OCI-LY1 (cell line): ENCODE results near the gene CAMP.

Source experiments
- H2AFZ ChIP-seq: fragments of 200-600 bp; sonication (generic), shearing (Covaris generic); 2 replicates; pipeline ENCODE4 v1.6.0; 2014; ENCODE audit warnings: antibody characterized with exemption, mild to moderate bottlenecking, low read length
- H3F3A ChIP-seq: fragments of 200-600 bp; sonication (generic), shearing (Covaris generic); 2 replicates; pipeline ENCODE4 v1.6.0; 2014; ENCODE audit warnings: mild to moderate bottlenecking, antibody characterized with exemption, low read length, moderate library complexity; ENCODE audit not compliant: insufficient read depth
- H3K27ac ChIP-seq: fragments of 200-600 bp; sonication (generic); 2 replicates; pipeline ENCODE4 v1.5.1; 2014; ENCODE audit warnings: low read length, mixed run types, mild to moderate bottlenecking, low read depth; ENCODE audit not compliant: poor library complexity, severe bottlenecking
- H3K27me3 ChIP-seq: fragments of 200-600 bp; sonication (generic); 2 replicates; pipeline ENCODE4 v1.6.0; 2014; ENCODE audit warnings: antibody characterized with exemption, mild to moderate bottlenecking, low read length, moderate library complexity; ENCODE audit not compliant: insufficient read depth
- H3K36me3 ChIP-seq: fragments of 200-600 bp; sonication (generic); 2 replicates; pipeline ENCODE4 v1.6.1; 2014; ENCODE audit warnings: mild to moderate bottlenecking, antibody characterized with exemption, low read length, moderate library complexity, mixed read lengths; ENCODE audit not compliant: insufficient read depth
- H3K4me1 ChIP-seq: fragments of 200-600 bp; sonication (generic); 2 replicates; pipeline ENCODE4 v1.5.1; 2014; ENCODE audit warnings: mild to moderate bottlenecking, low read length, moderate library complexity; ENCODE audit not compliant: insufficient read depth, severe bottlenecking
- H3K4me2 ChIP-seq: fragments of 200-600 bp; sonication (generic), shearing (Covaris generic); 2 replicates; pipeline ENCODE4 v1.6.1; 2014; ENCODE audit warnings: low read length
- H3K4me3 ChIP-seq: fragments of 200-600 bp; sonication (generic); 2 replicates; pipeline ENCODE4 v1.5.1; 2014; ENCODE audit warnings: low read length, low read depth, mild to moderate bottlenecking, mixed read lengths; ENCODE audit not compliant: poor library complexity, severe bottlenecking
- H3K79me2 ChIP-seq: fragments of 200-600 bp; shearing (Covaris generic); 2 replicates; pipeline ENCODE4 v1.6.1; 2016; ENCODE audit warnings: mixed run types, low read length, mixed read lengths; ENCODE audit not compliant: insufficient read depth
- H3K9ac ChIP-seq: fragments of 200-600 bp; sonication (generic), shearing (Covaris generic); 2 replicates; pipeline ENCODE4 v1.6.1; 2014; ENCODE audit warnings: mild to moderate bottlenecking, low read length, mixed read lengths
- H3K9me2 ChIP-seq: fragments of 200-600 bp; sonication (generic), shearing (Covaris generic); 2 replicates; pipeline ENCODE4 v1.6.1; 2014; ENCODE audit warnings: low read depth, mild to moderate bottlenecking, low read length, mixed read lengths
- H3K9me3 ChIP-seq: fragments of 200-600 bp; shearing (Covaris generic); 2 replicates; pipeline ENCODE4 v1.6.1; 2014; ENCODE audit warnings: low read length, mixed read lengths
- H4K20me1 ChIP-seq: fragments of 200-600 bp; sonication (generic), shearing (Covaris generic); 2 replicates; pipeline ENCODE4 v1.6.0; 2016; ENCODE audit warnings: mild to moderate bottlenecking, low read length; ENCODE audit not compliant: insufficient read depth
- CTCF ChIP-seq: fragments of 200-600 bp; sonication (generic), shearing (Covaris generic); IDR thresholded peaks from 2 replicates; pipeline ENCODE4 v1.5.1; 2017; ENCODE audit warnings: mild to moderate bottlenecking, antibody characterized with exemption, low read length, moderate library complexity, mixed read lengths
- EZH2 ChIP-seq: fragments of 200-600 bp; sonication (generic), shearing (Covaris generic); IDR thresholded peaks from 2 replicates; pipeline ENCODE4 v1.8.0; 2017; ENCODE audit warnings: borderline replicate concordance, mixed run types, mild to moderate bottlenecking, antibody characterized with exemption, low read length, moderate library complexity, mixed read lengths

The CAMP gene

GRCh38 chr3:48267782-48268181 is 44.5 kb downstream of the CAMP start:
- Histone ChIP-seq H3K9ac (no peak overlapping the region), H3K36me3 (peaks cover 74% of the 10 kb centered on the region), H3K79me2 (no peaks in the 10 kb centered on the region), H4K20me1 (no peaks in the 10 kb centered on the region), H3K27ac (no peak overlapping the region), H3K27me3 (no peaks in the 10 kb centered on the region), H3K4me2 (no peak overlapping the region), H3K9me2 (no peaks in the 10 kb centered on the region), H2AFZ (no peak overlapping the region), H3K9me3 (no peaks in the 10 kb centered on the region), H3K4me3 (no peak overlapping the region), H3F3A (no peaks in the 10 kb centered on the region), H3K4me1 (no peaks in the 10 kb centered on the region)
- TF ChIP-seq EZH2 (no peak), CTCF (no peak)

- Histone ChIP-seq H3F3A (no peaks in the 10 kb centered on the region), H4K20me1 (no peaks in the 10 kb centered on the region), H3K27me3 (no peaks in the 10 kb centered on the region), H3K79me2 (no peaks in the 10 kb centered on the region), H3K9me3 (no peaks in the 10 kb centered on the region), H3K36me3 (peaks cover 68% of the 10 kb centered on the region), H3K9me2 (no peaks in the 10 kb centered on the region), H3K4me3 (no peak overlapping the region), H3K4me1 (no peaks in the 10 kb centered on the region), H3K4me2 (no peak overlapping the region), H2AFZ (no peak overlapping the region), H3K27ac (no peak overlapping the region), H3K9ac (no peak overlapping the region)
- TF ChIP-seq EZH2, result no peak
- TF ChIP-seq CTCF, result no peak
Observed at GRCh38 chr3:48268381-48268935, 45.2 kb downstream of the CAMP start.

GRCh38 chr3:48268936-48269561 is 45.8 kb downstream of the CAMP start:
- peaks cover 62% of the 10 kb centered on the region for H3K36me3 ChIP-seq

More at GRCh38 chr3:48268936-48269561, 45.8 kb downstream of the CAMP start:
- no peak overlapping the region for H2AFZ ChIP-seq
- no peaks in the 10 kb centered on the region for H4K20me1 ChIP-seq
- no peaks in the 10 kb centered on the region for H3F3A ChIP-seq
- no peak overlapping the region for H3K4me3 ChIP-seq
- no peak for TF ChIP-seq CTCF
- no peak for TF ChIP-seq EZH2
- H3K4me2 ChIP-seq, result no peak overlapping the region
- no peaks in the 10 kb centered on the region for H3K9me2 ChIP-seq
- no peak overlapping the region for H3K9ac ChIP-seq
- no peaks in the 10 kb centered on the region for H3K9me3 ChIP-seq
- H3K27me3 ChIP-seq, result no peaks in the 10 kb centered on the region
- no peak overlapping the region for H3K27ac ChIP-seq
- no peaks in the 10 kb centered on the region for H3K79me2 ChIP-seq
- no peaks in the 10 kb centered on the region for H3K4me1 ChIP-seq
